ENCODE measurements around the gene EVL. TPM values are rescaled to one million over a fixed set of nuclear protein-coding genes. Genes with fewer than 3 reads are reported as not detected.

The EVL gene
- total RNA-seq, 2 experiments from 2014 or later: 225 to 236 TPM

- H3K27me3 Mint-ChIP-seq: no peaks in the 10 kb centered on the region
- no peak for DNase-seq
- no peaks in the 10 kb centered on the region for H3K9me3 Mint-ChIP-seq
- peaks cover 38% of the 10 kb centered on the region for H3K4me1 Mint-ChIP-seq
- no peak overlapping the region for H3K4me3 Mint-ChIP-seq
- peak overlapping the region; percentile 43 for H3K27ac Mint-ChIP-seq
- peaks cover 30% of the 10 kb centered on the region for H3K36me3 Mint-ChIP-seq
Measured at GRCh38 chr14:100114109-100114765, 49.0 kb downstream of the EVL start.

DNA sequence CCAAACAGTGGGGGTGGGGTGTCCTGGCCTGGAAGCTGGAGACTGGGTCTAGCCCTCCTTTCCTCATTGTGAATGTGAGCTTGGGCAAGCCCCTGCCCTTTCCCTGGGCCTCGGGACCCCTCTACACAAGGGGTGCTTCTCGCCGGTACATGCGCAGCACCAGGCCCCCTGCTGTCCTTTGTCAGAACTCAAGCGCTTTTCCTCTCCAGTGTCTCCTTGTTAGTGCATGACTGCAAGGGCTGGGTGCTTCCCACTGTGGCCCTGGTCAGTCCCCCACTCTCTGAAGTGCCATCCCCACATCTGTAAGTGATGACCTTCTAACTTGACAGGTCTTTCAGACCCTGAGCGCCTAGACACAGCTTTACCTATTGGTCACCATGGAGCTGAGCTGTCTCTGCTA lies 50.0 kb downstream of the EVL start:
- Mint-ChIP-seq H3K9me3 (no peaks in the 10 kb centered on the region), H3K36me3 (peaks cover 26% of the 10 kb centered on the region), H3K4me1 (peaks cover 38% of the 10 kb centered on the region), H3K27me3 (no peaks in the 10 kb centered on the region), H3K4me3 (no peak overlapping the region), H3K27ac (peak overlapping the region; percentile 56)
- no peak for DNase-seq

- Mint-ChIP-seq H3K27ac (peak overlapping the region; percentile 56), H3K4me3 (no peak overlapping the region), H3K36me3 (peaks cover 27% of the 10 kb centered on the region), H3K4me1 (peaks cover 40% of the 10 kb centered on the region), H3K9me3 (no peaks in the 10 kb centered on the region), H3K27me3 (no peaks in the 10 kb centered on the region)
- no peak for DNase-seq
Measured at GRCh38 chr14:100115726-100116125, 50.5 kb downstream of the EVL start.

- no peaks in the 10 kb centered on the region for H3K27me3 Mint-ChIP-seq
- H3K4me3 Mint-ChIP-seq: no peak overlapping the region
- peaks cover 27% of the 10 kb centered on the region for H3K36me3 Mint-ChIP-seq
- DNase-seq: no peak
- peaks cover 40% of the 10 kb centered on the region for H3K4me1 Mint-ChIP-seq
- peak overlapping the region; percentile 56 for H3K27ac Mint-ChIP-seq
- no peaks in the 10 kb centered on the region for H3K9me3 Mint-ChIP-seq
Measured at GRCh38 chr14:100116134-100116533, 50.9 kb downstream of the EVL start.

DNA sequence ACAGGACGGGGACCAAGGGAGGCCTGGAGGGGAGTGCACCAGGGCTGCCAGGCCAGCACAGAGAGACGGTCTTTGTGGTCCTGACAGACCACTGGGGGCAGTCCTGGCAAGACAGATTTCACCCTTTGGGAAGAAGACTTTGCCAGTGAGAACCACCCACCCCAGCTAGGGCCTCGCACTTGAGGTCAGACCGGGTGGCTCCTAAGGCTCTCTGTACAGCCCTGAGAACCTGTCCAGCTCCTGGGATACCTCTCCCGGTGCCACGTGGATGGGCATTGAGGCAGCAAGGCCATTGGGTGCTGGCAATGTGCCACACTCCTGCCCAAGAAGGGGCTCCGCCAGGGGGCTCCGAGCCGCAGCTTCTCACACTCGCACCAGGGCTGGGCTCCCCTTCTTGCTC lies 51.8 kb downstream of the EVL start:
- peaks cover 39% of the 10 kb centered on the region for H3K4me1 Mint-ChIP-seq
- no peaks in the 10 kb centered on the region for H3K9me3 Mint-ChIP-seq
- no peaks in the 10 kb centered on the region for H3K27me3 Mint-ChIP-seq
- H3K36me3 Mint-ChIP-seq: peaks cover 27% of the 10 kb centered on the region
- no peak overlapping the region for H3K4me3 Mint-ChIP-seq
- no peak for DNase-seq
- peak overlapping the region; percentile 66 for H3K27ac Mint-ChIP-seq

DNA sequence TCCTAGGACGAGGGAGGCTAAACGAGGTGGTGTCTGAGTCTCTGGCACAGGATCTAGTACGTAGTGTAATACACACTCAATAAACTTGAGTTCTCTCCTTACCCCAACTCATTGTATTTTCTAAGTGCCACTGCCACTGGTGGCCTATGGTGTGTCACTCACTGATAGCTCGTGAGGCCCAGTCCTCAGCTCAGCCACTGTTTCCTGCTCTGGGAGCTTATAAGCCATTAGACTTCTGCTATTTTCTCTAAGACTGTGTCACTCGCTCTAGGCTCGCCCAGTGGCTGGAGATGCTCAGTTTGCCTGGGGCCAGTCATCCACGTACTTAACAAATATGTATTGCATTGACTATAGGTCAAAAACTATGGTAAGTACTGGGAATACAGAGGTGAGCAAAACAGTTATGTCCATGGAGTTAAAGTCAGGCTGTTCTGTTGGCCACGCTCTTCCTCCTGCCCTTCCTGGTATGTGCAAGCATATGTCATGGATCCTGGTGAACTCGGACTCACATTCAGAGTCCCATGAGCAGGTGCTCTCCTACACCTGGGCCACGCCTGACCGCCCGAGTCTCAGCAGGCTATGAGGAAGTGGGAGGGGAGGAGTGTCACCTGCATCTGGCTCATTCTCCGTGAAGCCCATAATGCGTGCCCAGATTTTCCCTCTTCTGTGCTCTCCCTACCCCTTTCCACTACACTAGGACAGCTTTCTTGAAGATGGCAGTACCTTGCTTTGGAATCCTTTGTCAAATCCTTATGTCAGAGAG lies 52.6 kb downstream of the EVL start:
- no peaks in the 10 kb centered on the region for H3K27me3 Mint-ChIP-seq
- H3K9me3 Mint-ChIP-seq: no peaks in the 10 kb centered on the region
- no peak overlapping the region for H3K4me3 Mint-ChIP-seq
- no peak for DNase-seq
- peak overlapping the region; percentile 66 for H3K27ac Mint-ChIP-seq
- peaks cover 33% of the 10 kb centered on the region for H3K4me1 Mint-ChIP-seq
- peaks cover 21% of the 10 kb centered on the region for H3K36me3 Mint-ChIP-seq

DNA sequence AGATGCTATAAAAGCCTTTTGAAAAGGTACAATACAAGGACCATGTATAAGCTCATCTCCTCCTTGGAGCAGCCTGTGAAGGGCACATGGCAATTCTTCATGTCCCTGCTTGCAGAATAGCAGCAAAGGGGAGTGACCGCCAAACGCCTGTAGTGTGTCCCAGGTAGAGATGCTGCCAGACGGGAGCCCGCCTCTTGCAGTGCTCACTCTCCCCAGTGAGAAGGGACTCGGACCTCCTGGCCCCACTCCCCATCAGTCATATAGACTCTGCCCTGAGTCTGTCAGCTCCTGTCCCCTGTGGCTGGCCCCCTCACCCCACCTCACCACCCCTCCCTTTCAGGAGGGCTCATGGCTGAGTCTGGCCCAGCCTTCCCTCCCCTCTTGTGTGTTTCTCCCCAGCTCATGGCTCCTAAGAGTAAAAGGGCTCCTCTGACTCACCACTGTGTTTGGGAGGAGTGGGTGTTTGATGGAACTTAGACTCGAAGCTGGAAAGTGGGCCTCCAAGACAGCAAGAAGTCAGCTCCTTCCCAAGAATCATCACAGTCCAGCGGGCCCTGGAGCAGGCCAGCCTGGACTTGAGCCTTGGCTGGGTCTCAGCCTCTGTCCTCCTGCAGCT lies 53.3 kb downstream of the EVL start:
- DNase-seq: no peak
- Mint-ChIP-seq H3K27me3 (no peaks in the 10 kb centered on the region), H3K9me3 (no peaks in the 10 kb centered on the region), H3K4me1 (peaks cover 31% of the 10 kb centered on the region), H3K36me3 (peaks cover 22% of the 10 kb centered on the region), H3K4me3 (no peak overlapping the region), H3K27ac (peak overlapping the region; percentile 39)

- DNase-seq: no peak
- Mint-ChIP-seq H3K4me1 (peaks cover 31% of the 10 kb centered on the region), H3K9me3 (no peaks in the 10 kb centered on the region), H3K36me3 (peaks cover 19% of the 10 kb centered on the region), H3K27ac (peak overlapping the region; percentile 39), H3K27me3 (no peaks in the 10 kb centered on the region), H3K4me3 (no peak overlapping the region)
Measured at GRCh38 chr14:100119251-100119650, 54.0 kb downstream of the EVL start.

DNA sequence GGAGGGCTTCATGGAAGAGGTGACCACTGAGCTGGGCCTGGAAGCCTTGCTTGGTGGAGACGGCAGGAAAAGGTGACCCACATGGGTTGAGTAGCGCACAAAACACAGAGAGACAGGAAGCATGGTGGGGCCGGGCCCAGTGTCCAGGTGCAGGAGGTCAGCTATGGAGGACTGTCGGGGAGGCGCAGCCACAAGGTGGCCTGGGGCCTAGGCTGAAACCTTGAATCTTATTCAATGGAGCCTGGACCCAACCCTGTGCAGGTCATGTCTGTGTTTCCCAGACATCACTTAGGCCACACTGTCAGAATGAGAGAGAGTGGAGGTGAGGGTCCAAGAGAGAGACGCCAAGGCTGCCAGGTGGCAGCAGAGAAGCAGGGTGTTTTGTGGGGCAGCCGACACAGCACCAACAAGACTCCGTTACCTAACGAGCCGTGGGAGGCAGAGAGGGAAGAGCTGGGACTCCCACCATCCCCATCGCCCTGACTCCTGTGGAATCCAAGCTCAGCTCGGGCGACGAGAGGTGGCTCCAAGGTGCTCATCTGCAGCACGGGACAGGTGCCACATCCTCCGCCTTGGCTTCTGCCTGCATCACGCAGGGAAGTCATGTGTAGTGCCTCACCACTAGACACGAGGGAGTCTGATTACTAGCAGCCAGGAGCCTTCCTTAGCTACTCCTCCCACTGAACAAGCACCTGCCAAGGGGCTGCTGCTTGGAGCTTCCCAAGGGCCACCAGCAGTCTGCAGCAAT lies 55.5 kb downstream of the EVL start:
- H3K9me3 Mint-ChIP-seq: no peaks in the 10 kb centered on the region
- no peak overlapping the region for H3K4me3 Mint-ChIP-seq
- no peaks in the 10 kb centered on the region for H3K27me3 Mint-ChIP-seq
- H3K36me3 Mint-ChIP-seq: peaks cover 21% of the 10 kb centered on the region
- no peak for DNase-seq
- H3K4me1 Mint-ChIP-seq: peaks cover 31% of the 10 kb centered on the region
- H3K27ac Mint-ChIP-seq: peak overlapping the region; percentile 70

DNA sequence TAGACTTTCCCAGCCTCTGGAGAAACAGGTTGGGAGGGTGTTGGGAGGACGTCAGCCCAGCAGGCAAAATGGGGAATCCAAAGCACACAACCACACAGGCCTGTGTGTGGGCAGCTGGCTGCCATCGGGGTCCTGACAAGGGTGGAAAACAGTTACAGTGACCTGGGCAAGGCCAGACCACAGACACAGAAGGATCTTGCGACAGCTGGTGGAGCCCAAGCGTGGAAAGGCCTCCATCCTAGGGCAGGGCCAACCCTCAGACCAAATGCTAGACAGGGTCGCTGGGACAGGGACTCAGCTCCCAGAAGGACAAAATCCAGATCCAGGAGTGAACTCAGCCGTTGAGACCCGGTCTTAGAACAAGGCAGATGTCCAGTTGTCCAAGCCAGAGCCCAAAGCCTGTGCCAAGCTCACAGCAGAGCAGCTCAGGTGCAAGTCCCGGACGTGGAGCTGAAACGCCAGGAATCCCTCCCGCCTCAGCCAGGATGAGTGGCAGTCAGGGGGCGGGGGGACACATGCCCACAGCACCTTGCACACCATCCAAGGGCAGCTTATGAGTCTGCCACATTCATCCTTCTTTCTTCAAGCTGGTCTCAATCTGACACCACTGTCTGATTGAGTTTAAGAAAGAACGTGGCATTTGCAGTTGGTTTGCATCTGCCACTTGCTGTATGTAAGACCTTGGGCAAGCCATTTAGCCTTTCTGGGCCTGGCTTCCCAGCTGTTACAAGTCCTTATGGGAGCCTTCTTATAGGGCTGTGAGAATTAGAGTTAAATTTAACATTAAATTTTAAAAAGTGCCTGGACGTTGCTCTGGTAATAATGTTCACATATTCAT lies 56.6 kb downstream of the EVL start:
- H3K4me3 Mint-ChIP-seq: no peak overlapping the region
- DNase-seq: no peak
- peak overlapping the region; percentile 42 for H3K27ac Mint-ChIP-seq
- no peaks in the 10 kb centered on the region for H3K27me3 Mint-ChIP-seq
- no peaks in the 10 kb centered on the region for H3K9me3 Mint-ChIP-seq
- H3K4me1 Mint-ChIP-seq: peaks cover 27% of the 10 kb centered on the region
- H3K36me3 Mint-ChIP-seq: peaks cover 17% of the 10 kb centered on the region

DNA sequence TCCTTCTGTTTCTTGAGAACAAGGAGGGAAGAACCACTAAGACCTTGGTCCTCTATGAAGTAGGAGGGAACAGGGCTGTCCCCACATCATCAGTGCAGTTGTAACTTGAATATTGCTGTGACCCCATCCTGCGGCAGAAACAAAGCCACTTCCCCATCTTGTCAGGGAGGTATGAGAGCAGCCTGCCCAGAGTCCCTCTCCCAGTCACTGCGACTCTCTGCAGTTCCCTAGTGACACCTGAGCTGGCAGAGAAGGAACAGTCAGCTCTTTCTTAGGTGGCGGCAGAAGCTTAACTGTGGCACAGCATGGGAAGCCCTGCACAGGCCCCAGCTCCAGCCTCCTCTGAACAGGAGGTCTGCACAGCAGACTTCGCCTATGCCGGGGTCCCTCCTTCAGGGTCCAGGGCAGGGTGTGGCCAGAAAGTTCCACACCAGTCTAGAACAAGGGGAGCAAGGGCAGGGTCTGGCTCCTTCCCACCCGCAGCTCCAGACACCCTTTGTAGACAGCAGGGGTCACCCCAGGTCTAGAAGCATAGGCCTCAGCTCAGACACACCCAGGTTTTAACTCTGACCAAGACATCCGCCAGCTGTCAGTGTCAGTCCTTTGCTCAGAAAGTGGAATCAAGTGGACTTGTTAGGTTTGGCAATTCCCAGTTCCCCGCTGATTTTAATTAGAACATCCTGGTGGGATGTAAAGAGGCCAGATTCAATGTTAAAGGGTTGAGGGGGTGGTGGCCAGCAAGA lies 57.4 kb downstream of the EVL start:
- Mint-ChIP-seq H3K27me3 (no peaks in the 10 kb centered on the region), H3K9me3 (no peaks in the 10 kb centered on the region), H3K4me3 (no peak overlapping the region), H3K36me3 (peaks cover 17% of the 10 kb centered on the region), H3K4me1 (peaks cover 22% of the 10 kb centered on the region), H3K27ac (peak overlapping the region; percentile 75)
- DNase-seq: no peak

DNA sequence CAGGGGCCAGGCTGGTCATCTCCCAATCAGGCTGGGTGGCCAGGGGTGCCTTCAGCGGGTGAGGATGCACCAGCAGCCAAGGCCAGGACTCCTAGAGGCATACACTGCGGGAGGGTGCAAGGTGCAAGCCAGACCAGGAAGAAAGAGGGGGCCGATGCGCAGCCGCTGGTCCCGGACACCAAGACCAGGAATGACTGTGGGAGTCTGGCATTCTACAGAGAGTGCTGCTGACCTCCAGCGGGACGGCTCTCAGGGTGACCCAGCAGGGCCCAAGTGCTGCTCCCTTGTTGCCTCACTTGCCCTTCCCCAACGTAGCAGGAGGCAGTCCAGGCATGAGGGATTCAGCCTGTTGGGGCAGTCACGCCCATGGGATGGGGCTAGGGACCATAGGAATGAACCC lies 58.4 kb downstream of the EVL start:
- Mint-ChIP-seq H3K36me3 (peaks cover 17% of the 10 kb centered on the region), H3K4me1 (peaks cover 15% of the 10 kb centered on the region), H3K27ac (no peak overlapping the region), H3K9me3 (no peaks in the 10 kb centered on the region), H3K27me3 (no peaks in the 10 kb centered on the region), H3K4me3 (no peak overlapping the region)
- no peak for DNase-seq

- no peak overlapping the region for H3K4me3 Mint-ChIP-seq
- peaks cover 10% of the 10 kb centered on the region for H3K4me1 Mint-ChIP-seq
- H3K9me3 Mint-ChIP-seq: no peaks in the 10 kb centered on the region
- no peaks in the 10 kb centered on the region for H3K27me3 Mint-ChIP-seq
- peaks cover 18% of the 10 kb centered on the region for H3K36me3 Mint-ChIP-seq
- peak overlapping the region; percentile 36 for H3K27ac Mint-ChIP-seq
- no peak for DNase-seq
Measured at GRCh38 chr14:100124551-100125088, 59.4 kb downstream of the EVL start.
